ENCODE measurements around the gene TNFRSF8.
A peak's percentile ranks its signal among the peaks of the same experiment; 100 is the strongest.

DNA sequence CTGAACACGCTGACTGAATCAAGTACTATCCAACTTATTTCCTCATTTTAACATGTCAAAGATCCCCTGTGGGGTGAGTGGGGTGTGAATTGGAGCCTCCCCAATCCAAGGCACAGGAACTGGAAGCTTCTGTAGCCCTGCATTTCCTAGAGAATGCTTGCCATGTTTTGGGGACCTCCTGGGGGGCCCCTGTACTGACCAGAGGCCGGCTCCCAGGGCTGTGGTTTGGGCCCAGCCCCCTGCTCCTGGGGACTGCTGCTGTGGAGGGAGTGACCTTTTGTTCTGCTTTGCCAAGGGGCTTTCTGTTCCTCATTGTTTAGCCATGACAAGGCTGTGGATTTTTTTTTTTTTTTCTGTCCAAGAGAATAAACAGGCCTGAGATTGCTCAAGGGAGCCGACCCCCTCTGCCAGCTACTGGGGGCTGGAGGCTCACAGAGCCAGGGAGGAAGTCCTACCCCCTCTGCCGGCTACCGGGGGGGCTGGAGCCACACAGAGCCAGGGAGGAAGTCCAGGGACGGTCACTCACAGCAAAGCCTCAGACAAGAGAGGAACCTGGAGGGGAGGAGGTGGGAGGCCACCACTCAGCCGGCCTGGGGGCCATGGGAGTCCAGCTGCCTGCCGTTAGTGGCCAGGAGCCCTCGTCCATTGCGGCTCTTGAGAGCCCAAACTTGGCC, 121.0 kb downstream of the TNFRSF8 start:
- TF ChIP-seq, protein P1, sequence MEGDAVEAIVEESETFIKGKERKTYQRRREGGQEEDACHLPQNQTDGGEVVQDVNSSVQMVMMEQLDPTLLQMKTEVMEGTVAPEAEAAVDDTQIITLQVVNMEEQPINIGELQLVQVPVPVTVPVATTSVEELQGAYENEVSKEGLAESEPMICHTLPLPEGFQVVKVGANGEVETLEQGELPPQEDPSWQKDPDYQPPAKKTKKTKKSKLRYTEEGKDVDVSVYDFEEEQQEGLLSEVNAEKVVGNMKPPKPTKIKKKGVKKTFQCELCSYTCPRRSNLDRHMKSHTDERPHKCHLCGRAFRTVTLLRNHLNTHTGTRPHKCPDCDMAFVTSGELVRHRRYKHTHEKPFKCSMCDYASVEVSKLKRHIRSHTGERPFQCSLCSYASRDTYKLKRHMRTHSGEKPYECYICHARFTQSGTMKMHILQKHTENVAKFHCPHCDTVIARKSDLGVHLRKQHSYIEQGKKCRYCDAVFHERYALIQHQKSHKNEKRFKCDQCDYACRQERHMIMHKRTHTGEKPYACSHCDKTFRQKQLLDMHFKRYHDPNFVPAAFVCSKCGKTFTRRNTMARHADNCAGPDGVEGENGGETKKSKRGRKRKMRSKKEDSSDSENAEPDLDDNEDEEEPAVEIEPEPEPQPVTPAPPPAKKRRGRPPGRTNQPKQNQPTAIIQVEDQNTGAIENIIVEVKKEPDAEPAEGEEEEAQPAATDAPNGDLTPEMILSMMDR (IDR thresholded peaks at IDR 0.05) = peak in 2 of 6 experiments; percentile 8 to 26
- TF ChIP-seq POLR2A (IDR thresholded peaks at IDR 0.05) = peak in 2 of 4 donors; percentile 24 to 43

All from esophagus squamous epithelium (tissue), 4 donors.